Neuronal stem cell (in vitro differentiated cells): ENCODE results near the gene ARHGEF7.

ENCODE experiments used
- DNase-seq: peaks from one replicate; pipeline ENCODE4 v3.0.0-alpha.2; 2013; ENCODE audit warnings: low spot score
- H2AFZ ChIP-seq: one replicate; pipeline ENCODE4 v1.6.1; 2013; ENCODE audit warnings: mild to moderate bottlenecking, low read length, inconsistent platforms
- H2AK5ac ChIP-seq: 2 replicates; pipeline ENCODE4 v1.6.1; 2013; ENCODE audit warnings: low read depth, mild to moderate bottlenecking, inconsistent platforms, low read length, moderate library complexity, mixed read lengths
- H2BK120ac ChIP-seq: 2 replicates; pipeline ENCODE4 v1.6.1; 2013; ENCODE audit warnings: low read depth, mild to moderate bottlenecking, inconsistent platforms, low read length, moderate library complexity, mixed read lengths
- H2BK12ac ChIP-seq: one replicate; pipeline ENCODE4 v1.6.1; 2013; ENCODE audit warnings: low read length, inconsistent platforms
- H2BK15ac ChIP-seq: 2 replicates; pipeline ENCODE4 v1.6.1; 2013; ENCODE audit warnings: mild to moderate bottlenecking, low read length, inconsistent platforms, mixed read lengths
- H2BK5ac ChIP-seq: one replicate; pipeline ENCODE4 v1.6.1; 2013; ENCODE audit warnings: inconsistent platforms, mild to moderate bottlenecking, low read length, moderate library complexity
- H3K14ac ChIP-seq: one replicate; pipeline ENCODE4 v1.6.1; 2013; ENCODE audit warnings: low read length, inconsistent platforms
- H3K18ac ChIP-seq: 2 replicates; pipeline ENCODE4 v1.6.1; 2013; ENCODE audit warnings: low read length, inconsistent platforms
- H3K23ac ChIP-seq: 2 replicates; pipeline ENCODE4 v1.6.1; 2013; ENCODE audit warnings: low read depth, mild to moderate bottlenecking, mixed read lengths, low read length, inconsistent platforms; ENCODE audit not compliant: poor library complexity
- H3K27ac ChIP-seq: replicated peaks from 3 replicates; pipeline ENCODE4 v1.5.1; 2013; ENCODE audit warnings: low read length, inconsistent platforms
- H3K27me3 ChIP-seq, 3 experiments: 2 replicates each; pipeline ENCODE4 v1.6.1; 2013; ENCODE audit warnings: low read length in 3 of 3, mild to moderate bottlenecking in 2 of 3, inconsistent platforms in 1 of 3, low read depth in 1 of 3, mixed read lengths in 1 of 3, moderate library complexity in 1 of 3; ENCODE audit not compliant: control insufficient read depth in 3 of 3, insufficient read depth in 3 of 3
- H3K36me3 ChIP-seq, 2 donors: replicated peaks in 1 of 2; 2 replicates each; pipeline ENCODE4 v1.6.1; 2013; ENCODE audit warnings: low read length in 2 of 2; ENCODE audit not compliant: control insufficient read depth in 2 of 2, insufficient read depth in 2 of 2
- H3K4ac ChIP-seq: 2 replicates; pipeline ENCODE4 v1.6.1; 2013; ENCODE audit warnings: inconsistent platforms, mild to moderate bottlenecking, low read length, moderate library complexity
- H3K4me1 ChIP-seq, 2 donors: 1 replicate in 1 of 2; 2 replicates in 1 of 2; pipeline ENCODE4 v1.6.1; 2013; ENCODE audit warnings: low read length in 2 of 2, low read depth in 1 of 2; ENCODE audit not compliant: control insufficient read depth in 2 of 2, insufficient read depth in 1 of 2
- H3K4me2 ChIP-seq: one replicate; pipeline ENCODE4 v1.6.1; 2013; ENCODE audit warnings: mild to moderate bottlenecking, low read length, inconsistent platforms; ENCODE audit not compliant: insufficient read depth, poor library complexity, severe bottlenecking
- H3K4me3 ChIP-seq, 2 donors: 2 replicates each; pipeline ENCODE4 v1.5.1; 2013; ENCODE audit warnings: low read length in 2 of 2, mild to moderate bottlenecking in 2 of 2, inconsistent platforms in 1 of 2, moderate library complexity in 1 of 2
- H3K79me1 ChIP-seq: one replicate; pipeline ENCODE4 v1.6.1; 2013; ENCODE audit warnings: low read depth, mild to moderate bottlenecking, inconsistent platforms, low read length, moderate library complexity
- H3K9ac ChIP-seq: one replicate; pipeline ENCODE4 v1.6.1; 2013; ENCODE audit warnings: mild to moderate bottlenecking, low read depth, low read length, inconsistent platforms; ENCODE audit not compliant: poor library complexity
- H3K9me3 ChIP-seq, 2 donors: replicated peaks in 1 of 2; 2 replicates each; pipeline versions ENCODE3 to v1.6.1; 2013; ENCODE audit warnings: low read length in 2 of 2, mild to moderate bottlenecking in 2 of 2, inconsistent platforms in 1 of 2, low read depth in 1 of 2, mixed read lengths in 1 of 2, moderate library complexity in 1 of 2; ENCODE audit not compliant: control insufficient read depth in 2 of 2, insufficient read depth in 1 of 2
- H4K8ac ChIP-seq: one replicate; pipeline ENCODE4 v1.6.1; 2013; ENCODE audit warnings: low read depth, mild to moderate bottlenecking, inconsistent platforms, low read length, moderate library complexity
- H4K91ac ChIP-seq: one replicate; pipeline ENCODE4 v1.6.1; 2013; ENCODE audit warnings: low read length, low read depth, mild to moderate bottlenecking, inconsistent platforms; ENCODE audit not compliant: poor library complexity
- WGBS, 2 donors: extraction: QIAGEN DNeasy Blood & Tissue Kit; methylation state at CpG; one replicate each; pipeline ENCODE4 v1.1.7; 2013; ENCODE audit warnings: missing lambda C conversion rate in 2 of 2, mixed read lengths in 1 of 2; ENCODE audit not compliant: insufficient read length in 2 of 2, insufficient replicate concordance in 1 of 2; ENCODE audit errors: extremely low coverage in 2 of 2; 5-methylcytosine and 5-hydroxymethylcytosine counted together

The ARHGEF7 gene

DNA sequence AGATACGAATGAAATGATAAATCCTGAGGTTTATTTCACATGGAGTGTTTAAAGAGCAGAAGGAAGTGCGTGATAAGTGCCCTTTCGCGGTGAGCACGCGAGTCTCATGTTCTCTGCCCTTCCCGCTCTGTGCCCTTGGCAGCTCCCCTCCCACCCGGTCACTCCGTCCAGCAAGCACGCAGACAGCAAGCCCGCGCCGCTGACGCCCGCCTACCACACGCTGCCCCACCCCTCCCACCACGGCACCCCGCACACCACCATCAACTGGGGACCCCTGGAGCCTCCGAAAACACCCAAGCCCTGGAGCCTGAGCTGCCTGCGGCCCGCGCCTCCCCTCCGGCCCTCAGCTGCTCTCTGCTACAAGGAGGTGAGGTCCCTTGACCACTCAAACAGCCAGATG, 167.9 kb downstream of the ARHGEF7 start:
- Histone ChIP-seq H2BK15ac (no peak overlapping the region), H2AK5ac (no peak overlapping the region), H3K9ac (peak overlapping the region; percentile 27), H3K4me1 (no peaks in the 10 kb centered on the region), H3K14ac (no peak overlapping the region), H2BK120ac (no peak overlapping the region), H3K4ac (no peak overlapping the region), H3K4me3 (no peak overlapping the region), H2BK5ac (peak overlapping the region; percentile 31), H3K4me2 (no peak overlapping the region), H4K91ac (no peak overlapping the region), H3K27ac (no peak overlapping the region), H4K8ac (no peak overlapping the region), H2BK12ac (no peak overlapping the region), H3K18ac (no peak overlapping the region), H3K36me3 (peaks cover 43 to 99% of the 10 kb centered on the region in 2 donors), H3K23ac (peak overlapping the region; percentile 6), H3K9me3 (no peaks in the 10 kb centered on the region), H2AFZ (no peak overlapping the region), H3K27me3 (no peaks in the 10 kb centered on the region), H3K79me1 (peaks cover 5% of the 10 kb centered on the region)
- no CpG with 5 or more reads among the region's 23 CpGs for WGBS, 2 donors
- no peak for DNase-seq

DNA sequence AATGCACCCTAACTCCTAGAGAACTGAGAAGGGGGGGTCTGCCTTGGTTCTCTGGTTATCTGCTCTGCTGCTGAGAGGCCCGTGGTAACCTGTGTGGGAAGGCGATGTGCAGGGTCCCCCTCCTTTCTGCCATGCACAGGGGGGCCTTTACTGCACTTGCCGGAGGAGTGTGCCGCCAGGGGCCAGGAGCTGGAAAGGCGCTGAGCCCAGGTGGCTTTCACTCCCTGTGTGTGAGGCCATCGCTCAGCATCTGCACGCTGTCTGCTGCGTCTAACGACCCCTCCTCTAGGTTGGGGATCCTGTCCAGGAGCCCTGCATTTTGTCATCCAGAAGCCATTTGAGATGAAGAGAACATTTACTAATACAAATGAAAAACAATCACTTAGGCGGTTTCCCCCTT, 168.3 kb downstream of the ARHGEF7 start:
- H3K9me3 ChIP-seq, result no peaks in the 10 kb centered on the region
- H4K8ac ChIP-seq, result no peak overlapping the region
- no peak overlapping the region for H3K27ac ChIP-seq
- H2BK12ac ChIP-seq, result no peak overlapping the region
- no peak overlapping the region for H3K4ac ChIP-seq
- no peak overlapping the region for H2AK5ac ChIP-seq
- no peak for DNase-seq
- no CpG with 5 or more reads among the region's 10 CpGs for WGBS, 2 donors
- H2BK5ac ChIP-seq, result peak overlapping the region; percentile 31
- H2BK15ac ChIP-seq, result no peak overlapping the region
- H2AFZ ChIP-seq, result no peak overlapping the region
- H4K91ac ChIP-seq, result no peak overlapping the region
- peaks cover 5% of the 10 kb centered on the region for H3K79me1 ChIP-seq
- H3K4me2 ChIP-seq, result no peak overlapping the region
- H3K9ac ChIP-seq, result peak overlapping the region; percentile 27
- no peaks in the 10 kb centered on the region for H3K27me3 ChIP-seq
- peaks cover 42 to 99% of the 10 kb centered on the region in 2 donors for H3K36me3 ChIP-seq
- H3K23ac ChIP-seq, result no peak overlapping the region
- H3K4me3 ChIP-seq, result no peak overlapping the region
- H3K18ac ChIP-seq, result no peak overlapping the region
- H3K4me1 ChIP-seq, result no peaks in the 10 kb centered on the region
- H2BK120ac ChIP-seq, result no peak overlapping the region
- H3K14ac ChIP-seq, result no peak overlapping the region

DNA sequence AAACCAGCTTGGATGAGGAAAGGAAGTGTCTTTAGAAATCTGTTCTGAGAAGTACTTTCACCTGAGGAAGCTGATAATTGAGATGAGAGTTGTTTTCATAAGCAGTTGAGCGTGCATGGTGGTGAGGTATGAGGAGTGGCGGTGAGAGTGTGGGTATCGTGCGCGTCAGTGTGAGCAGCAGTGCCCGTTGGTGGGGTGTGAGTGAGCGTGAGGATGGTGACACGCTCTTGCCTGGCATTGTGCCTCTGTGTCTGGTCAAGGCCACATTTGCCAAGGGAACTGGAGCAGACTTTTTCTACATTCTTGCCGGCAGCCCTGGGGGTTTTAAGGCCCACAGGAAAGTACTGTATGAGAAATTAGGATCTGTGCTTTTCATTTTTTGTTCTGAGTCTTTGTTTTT, 168.9 kb downstream of the ARHGEF7 start:
- WGBS, 2 donors, result no CpG with 5 or more reads among the region's 9 CpGs
- H3K36me3 ChIP-seq, result peaks cover 41 to 99% of the 10 kb centered on the region in 2 donors

DNA sequence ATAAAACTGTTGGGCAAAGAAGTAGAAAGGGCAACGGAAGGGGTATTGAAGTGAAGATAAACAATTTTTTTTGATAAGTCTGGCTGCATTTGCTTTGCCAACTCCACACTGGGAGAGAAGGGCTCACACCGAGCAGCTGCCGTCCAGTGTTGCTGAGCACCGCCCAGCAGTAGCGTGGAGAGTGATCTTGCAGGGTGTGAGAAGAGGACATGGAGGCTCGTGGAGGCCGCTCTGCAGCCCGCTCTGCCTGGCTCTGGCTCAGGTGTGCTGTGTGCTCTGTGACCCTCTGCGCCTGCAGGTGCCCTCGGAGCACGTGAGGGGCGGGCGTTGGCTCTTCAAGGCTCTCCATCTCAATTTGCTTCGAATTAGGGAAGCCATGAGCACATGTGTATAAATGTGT, 169.5 kb downstream of the ARHGEF7 start:
- H3K18ac ChIP-seq, result no peak overlapping the region
- no peak overlapping the region for H2BK5ac ChIP-seq
- H2AK5ac ChIP-seq, result no peak overlapping the region
- H3K4ac ChIP-seq, result no peak overlapping the region
- no peak for DNase-seq
- H2BK12ac ChIP-seq, result no peak overlapping the region
- H3K79me1 ChIP-seq, result peaks cover 1% of the 10 kb centered on the region
- no CpG with 5 or more reads among the region's 14 CpGs for WGBS, 2 donors
- H3K9me3 ChIP-seq, result no peaks in the 10 kb centered on the region
- peak overlapping the region; percentile 77 for H3K23ac ChIP-seq
- peaks cover 39 to 99% of the 10 kb centered on the region in 2 donors for H3K36me3 ChIP-seq
- no peak overlapping the region for H2AFZ ChIP-seq
- H3K4me1 ChIP-seq, result peaks cover 0 to 3% of the 10 kb centered on the region in 2 donors
- no peak overlapping the region for H2BK15ac ChIP-seq
- H2BK120ac ChIP-seq, result no peak overlapping the region
- H4K8ac ChIP-seq, result no peak overlapping the region
- no peak overlapping the region for H3K4me2 ChIP-seq
- H3K27me3 ChIP-seq, result no peaks in the 10 kb centered on the region
- no peak overlapping the region for H4K91ac ChIP-seq
- no peak overlapping the region for H3K27ac ChIP-seq
- no peak overlapping the region for H3K14ac ChIP-seq
- no peak overlapping the region for H3K9ac ChIP-seq
- H3K4me3 ChIP-seq, result no peak overlapping the region

More for the DNA sequence above, 168.9 kb downstream of the ARHGEF7 start:
- H2AFZ ChIP-seq, result no peak overlapping the region
- no peaks in the 10 kb centered on the region for H3K27me3 ChIP-seq
- no peak overlapping the region for H3K27ac ChIP-seq
- H3K4me3 ChIP-seq, result no peak overlapping the region
- H2AK5ac ChIP-seq, result no peak overlapping the region
- H4K8ac ChIP-seq, result no peak overlapping the region
- no peak overlapping the region for H2BK5ac ChIP-seq
- H3K79me1 ChIP-seq, result peaks cover 5% of the 10 kb centered on the region
- H4K91ac ChIP-seq, result no peak overlapping the region
- no peaks in the 10 kb centered on the region for H3K9me3 ChIP-seq
- no peak overlapping the region for H2BK120ac ChIP-seq
- H3K23ac ChIP-seq, result no peak overlapping the region
- no peak overlapping the region for H3K4me2 ChIP-seq
- no peak overlapping the region for H3K14ac ChIP-seq
- H2BK15ac ChIP-seq, result no peak overlapping the region
- H3K4ac ChIP-seq, result no peak overlapping the region
- no peak for DNase-seq
- no peaks in the 10 kb centered on the region for H3K4me1 ChIP-seq
- H3K18ac ChIP-seq, result no peak overlapping the region
- no peak overlapping the region for H3K9ac ChIP-seq
- no peak overlapping the region for H2BK12ac ChIP-seq
